ENCODE results near the gene MTARC2.

DNA sequence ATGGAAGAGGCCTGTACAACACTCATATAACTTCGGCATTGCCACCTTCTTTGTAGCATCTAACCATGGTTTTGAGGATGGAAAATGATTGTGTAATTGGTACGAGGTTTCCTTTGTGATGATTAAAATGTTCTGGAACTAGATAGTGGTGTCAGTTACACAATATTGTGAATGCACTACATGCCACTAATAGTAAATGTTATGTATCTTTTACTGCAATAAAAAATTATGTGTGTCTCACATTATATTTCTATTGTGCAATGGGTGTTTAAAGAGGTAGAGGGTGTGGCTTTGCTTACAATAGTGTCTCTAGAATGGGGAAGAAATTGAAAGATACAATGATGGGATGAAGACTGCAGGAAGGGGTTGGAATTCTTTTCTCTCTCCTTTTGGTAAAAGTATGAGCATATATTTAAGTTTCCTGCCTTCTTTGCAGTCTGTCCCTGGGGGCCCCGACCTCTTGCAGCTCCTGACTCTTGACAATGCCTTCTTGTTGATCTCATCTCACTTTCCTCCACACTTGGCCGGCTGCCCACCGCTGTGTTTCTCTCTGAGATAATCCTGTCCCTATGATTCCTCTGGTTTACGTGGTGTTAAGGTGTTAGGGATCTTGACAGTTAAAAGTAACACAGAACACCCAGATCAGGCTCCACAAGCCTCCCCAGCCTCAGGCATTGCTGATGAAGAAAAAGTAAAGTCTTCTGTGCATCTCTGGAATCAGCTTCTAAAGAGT is 77.9 kb downstream of the MTARC2 start:
- no peak for TF ChIP-seq POLR2A (IDR thresholded peaks at IDR 0.05)
- TF ChIP-seq, protein P1, sequence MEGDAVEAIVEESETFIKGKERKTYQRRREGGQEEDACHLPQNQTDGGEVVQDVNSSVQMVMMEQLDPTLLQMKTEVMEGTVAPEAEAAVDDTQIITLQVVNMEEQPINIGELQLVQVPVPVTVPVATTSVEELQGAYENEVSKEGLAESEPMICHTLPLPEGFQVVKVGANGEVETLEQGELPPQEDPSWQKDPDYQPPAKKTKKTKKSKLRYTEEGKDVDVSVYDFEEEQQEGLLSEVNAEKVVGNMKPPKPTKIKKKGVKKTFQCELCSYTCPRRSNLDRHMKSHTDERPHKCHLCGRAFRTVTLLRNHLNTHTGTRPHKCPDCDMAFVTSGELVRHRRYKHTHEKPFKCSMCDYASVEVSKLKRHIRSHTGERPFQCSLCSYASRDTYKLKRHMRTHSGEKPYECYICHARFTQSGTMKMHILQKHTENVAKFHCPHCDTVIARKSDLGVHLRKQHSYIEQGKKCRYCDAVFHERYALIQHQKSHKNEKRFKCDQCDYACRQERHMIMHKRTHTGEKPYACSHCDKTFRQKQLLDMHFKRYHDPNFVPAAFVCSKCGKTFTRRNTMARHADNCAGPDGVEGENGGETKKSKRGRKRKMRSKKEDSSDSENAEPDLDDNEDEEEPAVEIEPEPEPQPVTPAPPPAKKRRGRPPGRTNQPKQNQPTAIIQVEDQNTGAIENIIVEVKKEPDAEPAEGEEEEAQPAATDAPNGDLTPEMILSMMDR (IDR thresholded peaks at IDR 0.05) = no peak

Data from esophagus squamous epithelium (tissue), 4 donors.